CD4-positive, alpha-beta T cell treated with Interferon alpha-2 for 1 hour (primary cell): ENCODE data around the gene NR1H4.
"Not testable (repeated sequence)": the region's sequence is repeated elsewhere in the genome, so short reads cannot be mapped to it uniquely, and the experiment has no call there.

ENCODE experiments used
- DNase-seq, 2 donors: peaks; one replicate each; pipeline ENCODE4 v3.0.0-alpha.2; 2020 to 2022

The NR1H4 gene

DNA sequence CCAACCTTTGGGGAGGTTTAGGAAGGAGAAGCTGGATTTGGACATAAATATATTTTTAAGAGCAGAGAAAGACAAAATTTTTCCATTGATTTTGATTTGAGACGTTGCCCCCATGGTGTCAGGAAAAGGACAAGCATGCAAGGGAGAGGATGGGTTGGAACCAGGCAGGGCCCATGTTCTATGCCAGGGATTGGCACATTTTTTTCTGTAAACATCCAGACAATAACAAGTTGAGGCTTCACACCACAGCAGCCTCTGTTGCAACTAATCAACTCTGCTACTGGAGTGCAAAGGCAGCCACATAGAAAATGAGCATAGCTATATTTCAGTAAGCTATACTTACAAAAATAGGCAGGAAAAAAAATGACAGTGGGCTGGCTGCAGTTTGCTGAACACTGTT, 44.7 kb downstream of the NR1H4 start:
- DNase-seq = no peak

DNA sequence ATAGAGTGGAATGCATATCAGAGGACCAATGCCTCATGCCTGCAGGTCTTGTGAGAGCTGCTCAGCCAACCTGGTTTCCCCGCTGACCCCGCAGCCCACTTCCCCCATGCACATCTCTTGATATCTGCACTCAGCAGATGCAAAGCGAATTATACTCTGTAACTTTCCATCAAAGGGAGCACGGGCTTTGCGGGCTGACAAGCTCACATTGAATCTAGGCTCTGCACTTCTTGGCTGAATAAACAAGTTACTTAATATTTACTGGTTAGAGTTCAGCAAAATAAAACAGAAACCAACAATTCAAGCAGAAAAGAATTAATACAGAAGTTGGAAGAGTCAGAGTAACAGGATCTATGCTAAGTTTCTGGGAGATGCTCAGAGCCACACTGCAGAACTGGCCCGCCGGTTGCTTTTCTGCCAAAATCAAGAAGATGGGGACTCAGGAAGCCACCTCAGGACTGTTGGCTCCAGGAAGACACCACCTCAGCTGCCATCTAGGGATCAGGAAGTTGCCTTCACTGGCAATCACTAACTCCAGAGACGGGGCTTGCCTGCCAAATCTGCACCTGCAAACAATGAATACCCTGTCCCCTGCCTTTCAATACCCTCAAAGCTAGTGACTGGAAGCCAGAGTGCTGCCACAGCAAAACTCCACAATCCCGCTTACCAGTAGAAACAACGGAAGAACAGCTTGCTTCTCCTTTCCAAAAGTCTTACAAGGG, 46.5 kb downstream of the NR1H4 start:
- DNase-seq = no peak

DNA sequence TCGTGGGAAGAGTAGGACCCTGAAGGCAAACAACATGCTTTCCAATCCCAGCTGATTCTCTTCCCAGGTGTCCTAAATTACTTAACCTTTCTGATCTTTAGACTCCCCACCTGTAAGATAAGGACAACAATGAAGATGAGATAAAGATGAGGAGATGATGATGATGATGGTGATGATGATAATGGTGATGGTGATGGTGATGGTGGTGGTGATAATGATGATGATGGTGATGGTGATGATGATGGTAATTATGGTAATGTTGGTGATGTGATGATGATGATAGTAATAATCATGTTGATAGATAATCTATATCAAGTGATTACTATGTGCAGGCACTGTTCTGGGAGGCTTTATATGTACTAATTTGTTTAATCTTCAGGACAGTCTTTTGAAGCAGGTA, 48.3 kb downstream of the NR1H4 start:
- no peak for DNase-seq

DNA sequence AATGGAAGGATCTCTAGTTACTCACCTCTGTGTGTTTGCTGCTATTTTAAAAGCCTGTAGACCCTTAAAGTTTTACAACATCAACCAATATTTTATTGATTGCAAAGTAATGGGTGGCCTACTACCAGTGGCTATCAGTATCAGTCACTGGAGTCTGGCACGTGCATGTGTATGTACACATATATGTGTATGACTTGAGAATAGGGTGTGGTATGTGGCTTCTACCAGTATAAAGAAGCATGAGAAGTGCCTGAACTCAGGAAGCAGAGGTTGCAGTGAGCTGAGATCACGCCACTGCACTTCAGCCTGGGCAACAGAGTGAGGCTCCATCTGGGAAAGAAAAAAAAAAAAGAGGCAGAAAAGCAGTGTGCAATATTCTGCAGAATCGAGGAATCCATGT, 54.4 kb downstream of the NR1H4 start:
- no peak for DNase-seq

DNA sequence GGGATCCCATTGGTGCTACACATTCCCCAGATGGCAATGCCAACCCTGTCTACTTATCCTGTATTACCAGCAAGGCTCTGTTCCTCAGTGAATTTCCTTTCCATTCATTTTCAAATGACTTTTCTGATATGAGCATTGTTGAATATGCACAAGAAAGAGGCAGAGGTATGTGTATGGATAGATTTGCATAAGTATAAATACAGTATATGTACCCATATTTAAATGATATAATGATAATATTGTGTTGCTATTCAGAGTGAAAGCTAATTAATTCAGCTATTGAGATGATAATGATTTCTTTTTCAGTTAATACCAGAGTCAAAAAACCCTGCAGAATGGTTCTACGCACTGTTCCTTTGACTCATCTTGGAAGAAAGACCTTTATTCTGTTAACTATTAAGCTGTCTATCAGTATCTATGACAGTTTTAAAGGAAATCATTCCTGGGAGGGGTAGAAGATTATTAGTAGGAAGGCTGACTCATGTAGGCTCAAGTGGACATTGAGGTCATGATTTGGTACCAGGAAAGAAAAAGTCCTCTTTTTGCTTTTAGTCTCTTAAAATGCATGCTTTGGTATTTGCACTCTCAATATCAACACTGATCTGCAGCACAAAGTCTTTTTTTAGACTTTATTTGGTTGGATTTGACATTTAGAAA, 54.9 kb downstream of the NR1H4 start:
- DNase-seq = no peak

DNA sequence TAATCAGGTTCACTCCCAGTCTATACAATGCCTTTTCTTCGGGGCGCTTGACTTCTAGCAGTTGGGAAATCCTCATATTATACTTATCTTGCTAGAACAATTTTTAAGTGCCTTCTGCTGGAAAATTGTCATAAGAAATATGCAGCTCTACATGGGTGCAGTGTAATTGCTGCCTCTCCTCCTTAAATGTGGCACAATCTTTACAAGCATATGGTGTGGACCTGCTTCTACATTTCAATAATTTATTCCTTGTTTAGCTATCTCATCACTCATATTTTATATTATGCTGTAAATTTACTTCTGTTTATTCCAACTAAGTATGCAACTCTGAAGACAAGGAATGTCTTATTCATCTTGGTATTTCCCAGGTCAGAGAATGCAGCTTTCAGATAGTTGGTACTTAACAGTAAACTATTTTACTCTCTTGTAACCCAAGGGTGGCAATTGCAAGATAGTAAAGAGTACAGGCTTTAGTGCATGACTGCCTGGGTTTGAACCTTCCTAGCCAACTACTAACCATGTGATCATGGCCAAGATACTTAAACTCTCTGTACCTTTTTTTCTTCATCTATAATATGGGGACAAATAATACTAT, 56.2 kb downstream of the NR1H4 start:
- DNase-seq = no peak

DNA sequence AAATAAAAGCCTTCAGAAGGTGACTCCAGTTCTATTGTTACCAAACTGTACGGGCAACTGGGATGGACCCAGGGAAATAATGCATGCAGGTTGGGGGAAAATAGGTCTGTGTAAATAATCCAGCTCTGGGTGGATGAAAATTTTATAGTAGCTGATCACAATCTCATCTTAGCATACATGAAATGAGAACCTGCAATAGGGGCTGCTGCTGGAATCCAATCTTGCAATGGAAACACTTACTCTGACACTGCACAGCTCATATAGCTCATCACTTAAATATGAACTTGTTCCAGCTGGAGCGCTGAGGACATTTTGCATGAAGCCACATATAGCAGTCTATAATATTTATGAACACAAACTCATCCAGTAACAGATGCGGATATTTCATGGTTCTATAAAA, 59.7 kb downstream of the NR1H4 start:
- DNase-seq = no peak

DNA sequence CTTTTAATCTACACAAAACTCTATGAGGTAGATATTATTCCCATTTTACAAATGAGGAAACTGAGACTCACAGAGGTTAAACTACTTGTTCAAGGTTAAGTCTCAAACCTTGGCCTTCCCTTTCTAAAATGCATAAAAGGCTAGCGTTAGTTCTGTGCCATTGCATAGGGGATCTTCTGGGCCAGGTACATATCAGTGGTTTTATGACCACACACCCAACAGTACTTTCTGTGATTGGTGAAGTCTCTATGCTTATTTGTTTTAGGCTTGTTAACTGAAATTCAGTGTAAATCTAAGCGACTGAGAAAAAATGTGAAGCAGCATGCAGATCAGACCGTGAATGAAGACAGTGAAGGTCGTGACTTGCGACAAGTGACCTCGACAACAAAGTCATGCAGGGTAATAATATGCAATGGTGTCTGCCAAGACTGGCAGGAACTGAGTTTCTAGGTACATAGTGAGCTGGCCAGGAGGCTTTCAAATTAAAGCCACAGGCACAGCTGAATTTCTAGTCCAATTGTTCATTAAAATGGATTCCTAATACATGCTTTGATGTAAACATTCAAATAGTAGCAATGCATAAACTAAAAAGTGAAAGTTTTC, 61.1 kb downstream of the NR1H4 start:
- DNase-seq = no peak

DNA sequence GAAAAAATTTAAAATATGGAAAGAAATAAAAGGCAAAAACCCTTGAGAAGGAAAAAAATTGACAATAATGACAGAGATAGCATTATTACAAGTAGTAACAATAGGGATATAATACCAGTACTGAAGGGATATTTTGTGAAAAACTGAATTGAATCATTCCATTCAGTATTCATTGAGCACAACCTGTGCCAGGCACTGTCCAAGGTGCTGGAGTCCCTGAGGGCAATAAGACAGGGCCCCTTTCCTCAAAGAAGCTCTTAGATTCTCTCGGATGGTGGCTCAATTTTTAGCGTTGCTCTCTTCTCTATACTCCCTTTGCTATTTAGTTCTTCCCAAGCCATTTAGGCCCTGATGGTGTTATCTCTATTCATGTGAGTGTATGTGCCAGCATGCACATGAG, 65.5 kb downstream of the NR1H4 start:
- DNase-seq = no peak

DNA sequence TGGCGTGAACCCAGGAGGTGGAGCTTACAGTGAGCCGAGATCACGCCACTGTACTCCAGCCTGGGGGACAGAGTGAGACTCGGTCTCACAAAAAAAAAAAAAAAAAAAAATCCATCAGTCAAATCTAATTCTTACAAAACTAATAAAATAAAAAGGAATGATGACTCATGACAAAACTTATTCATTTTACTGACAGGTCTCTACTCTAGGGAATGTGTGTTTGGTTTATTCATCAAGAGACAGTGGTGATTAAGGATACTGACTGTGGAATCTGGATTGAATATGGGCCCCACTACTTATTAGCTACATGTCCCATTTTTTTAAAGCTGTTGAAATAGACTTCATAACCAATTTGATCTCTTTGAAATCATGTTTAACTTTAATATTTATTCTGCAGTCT, 70.5 kb downstream of the NR1H4 start:
- no peak for DNase-seq

DNA sequence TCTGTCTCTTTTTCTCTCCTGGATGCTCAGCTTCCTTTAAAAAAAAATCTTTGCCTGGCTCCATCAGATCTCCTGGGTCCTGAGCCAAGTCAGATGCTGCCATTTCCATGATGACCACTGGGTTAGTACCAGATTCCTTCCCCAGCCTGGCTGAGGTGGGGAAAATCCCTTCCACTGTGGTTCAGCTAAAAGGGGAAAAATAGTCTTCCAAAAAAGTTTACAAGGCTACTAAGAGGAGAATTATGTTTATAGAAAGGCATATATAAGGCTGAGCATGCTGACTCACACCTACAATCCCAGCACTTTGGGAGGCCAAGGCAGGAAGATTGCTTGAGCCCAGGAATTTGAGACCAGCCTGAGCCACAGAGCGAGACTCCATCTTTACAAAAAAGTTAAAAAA, 71.4 kb downstream of the NR1H4 start:
- no peak for DNase-seq

DNA sequence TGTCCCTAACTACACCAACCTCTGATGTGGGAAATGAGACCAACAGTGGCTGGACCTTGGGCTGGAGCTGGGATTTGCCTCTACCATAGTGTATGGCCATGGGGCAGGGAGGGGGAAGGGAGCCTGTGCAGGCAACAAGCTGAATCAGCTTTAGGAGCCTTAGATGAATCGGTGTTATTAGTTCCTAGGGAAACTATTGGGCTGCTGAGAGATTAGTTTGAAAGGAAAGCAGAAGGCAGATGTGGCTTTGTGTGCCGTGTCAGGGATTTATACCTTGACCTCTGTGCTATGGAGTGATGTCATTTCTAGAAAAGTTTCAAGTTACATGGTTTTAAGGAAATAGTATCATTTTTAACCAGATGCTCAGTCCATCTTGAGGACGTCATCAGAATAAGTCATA, 80.3 kb downstream of the NR1H4 start:
- DNase-seq = no peak

DNA sequence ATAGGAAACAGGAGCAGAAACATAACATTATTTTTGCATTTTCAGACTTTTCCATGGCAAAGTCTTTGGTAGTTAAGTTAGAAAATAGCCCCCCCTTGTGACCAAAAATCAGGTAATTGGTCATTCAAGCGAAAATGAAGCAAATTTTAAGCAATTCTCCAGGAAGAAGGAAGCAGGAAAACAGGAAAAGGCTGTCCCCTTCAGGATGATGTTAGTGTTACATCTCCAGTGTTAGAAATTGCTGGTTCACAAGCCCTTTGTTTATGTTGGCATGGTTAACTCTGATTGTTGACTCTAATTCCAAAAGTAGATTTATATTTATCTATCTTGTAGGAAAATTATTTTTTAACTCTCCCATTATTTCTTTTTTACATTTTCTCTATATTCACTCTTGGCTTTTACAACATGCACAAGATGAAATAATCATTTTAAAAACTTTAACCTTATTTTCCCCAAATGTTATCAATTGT, 81.0 kb downstream of the NR1H4 start:
- DNase-seq = peak in 1 of 2 donors; percentile 38

DNA sequence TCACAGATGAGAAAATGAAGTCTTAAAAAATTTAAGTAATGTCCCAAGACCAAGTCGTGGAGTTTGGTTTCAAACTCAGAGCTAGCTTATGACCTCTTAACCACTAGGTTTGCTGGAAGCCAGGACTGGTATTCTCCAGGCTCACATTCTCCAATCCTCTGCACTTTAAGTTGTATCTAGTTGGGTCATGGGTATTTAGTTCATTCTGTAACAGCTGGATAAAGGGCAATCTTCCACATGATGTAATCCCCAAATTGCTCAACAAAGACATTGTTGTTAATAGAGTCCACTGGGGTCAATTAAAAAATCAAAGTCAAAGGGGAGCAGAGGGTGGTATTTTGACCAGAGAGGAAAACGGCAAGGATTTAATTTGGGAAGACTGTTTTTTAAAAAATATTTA, 82.1 kb downstream of the NR1H4 start:
- no peak for DNase-seq

DNA sequence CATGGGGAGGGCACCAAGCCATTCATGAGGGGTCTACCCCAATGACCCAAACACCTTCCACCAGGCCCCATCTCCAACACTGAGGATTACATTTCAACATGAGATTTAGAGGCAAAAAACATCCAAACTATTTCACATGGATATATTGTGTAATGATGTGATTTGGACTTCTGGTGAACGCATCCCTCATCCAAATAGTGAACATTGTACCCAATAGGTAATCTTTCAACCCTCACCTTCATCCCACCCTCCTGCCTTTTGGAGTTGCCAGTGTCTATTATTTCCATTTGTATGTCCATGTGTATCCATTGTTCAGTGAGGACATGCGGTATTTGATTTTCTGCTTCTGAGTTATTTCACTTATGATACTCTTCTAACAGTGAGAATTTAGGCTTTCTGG, 83.7 kb downstream of the NR1H4 start:
- DNase-seq = no peak

DNA sequence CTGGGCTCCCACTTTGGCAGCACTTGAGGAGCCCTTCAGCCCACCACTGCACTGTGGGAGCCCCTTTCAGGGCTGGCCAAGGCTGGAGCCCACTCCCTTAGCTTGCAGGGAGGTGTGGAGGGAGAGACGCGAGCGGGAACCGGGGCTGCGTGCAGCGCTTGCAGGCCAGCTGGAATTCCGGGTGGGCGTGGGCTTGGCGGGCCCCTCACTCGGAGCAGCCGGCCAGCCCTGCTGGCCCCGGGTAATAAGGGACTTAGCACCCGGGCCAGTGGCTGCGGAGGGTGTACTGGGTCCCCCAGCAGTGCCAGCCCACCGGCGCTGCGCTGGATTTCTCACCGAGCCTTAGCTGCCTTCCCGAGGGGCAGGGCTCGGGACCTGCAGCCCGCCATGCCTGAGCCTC, 85.6 kb downstream of the NR1H4 start:
- DNase-seq = not testable (repeated sequence)

DNA sequence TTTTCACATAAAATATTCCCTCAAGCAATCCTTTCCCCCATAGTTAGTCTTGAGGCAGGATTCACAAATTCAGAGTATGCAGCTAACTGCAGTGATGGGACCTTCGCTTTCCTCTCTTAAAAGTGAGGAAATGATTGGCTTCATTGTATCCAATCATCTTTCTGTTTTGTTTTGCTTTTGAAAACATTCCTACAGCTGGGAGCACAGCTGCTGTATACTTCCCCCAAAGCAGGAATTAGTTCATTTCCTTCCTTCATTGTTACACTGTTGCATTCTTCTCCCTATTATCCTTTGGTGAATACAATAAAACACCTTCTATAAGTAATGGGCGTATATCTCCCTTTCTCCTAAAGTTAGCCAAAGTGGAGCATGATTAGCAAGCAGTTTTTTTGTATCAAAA, 90.4 kb downstream of the NR1H4 start:
- DNase-seq = no peak

DNA sequence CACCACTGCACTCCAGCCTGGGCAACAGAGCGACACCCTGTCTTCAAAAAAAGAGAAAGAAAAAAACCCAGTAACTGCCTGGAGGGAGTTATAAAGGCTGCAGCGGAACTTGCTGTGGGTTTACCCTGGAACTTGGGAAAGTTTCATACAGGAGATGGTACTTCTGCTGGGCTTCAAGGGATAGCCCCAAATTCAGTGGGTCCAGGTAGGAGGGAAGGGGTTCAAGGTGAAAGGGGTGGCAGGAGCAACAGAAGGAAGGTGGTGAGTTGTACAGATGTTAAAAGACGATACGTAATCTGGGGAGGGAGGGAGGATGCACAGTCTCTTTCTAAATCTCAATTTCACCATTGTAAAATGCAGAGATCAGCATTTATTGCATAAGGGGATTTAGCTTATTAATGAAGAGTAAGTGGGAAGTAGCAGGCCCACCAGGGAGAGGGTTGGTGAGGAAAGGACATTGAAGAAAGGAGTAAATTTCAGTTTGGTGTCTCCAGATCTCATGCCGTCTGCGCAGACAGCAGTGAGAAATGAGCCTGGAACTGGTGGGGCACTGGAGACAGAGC, 91.3 kb downstream of the NR1H4 start:
- DNase-seq = no peak

DNA sequence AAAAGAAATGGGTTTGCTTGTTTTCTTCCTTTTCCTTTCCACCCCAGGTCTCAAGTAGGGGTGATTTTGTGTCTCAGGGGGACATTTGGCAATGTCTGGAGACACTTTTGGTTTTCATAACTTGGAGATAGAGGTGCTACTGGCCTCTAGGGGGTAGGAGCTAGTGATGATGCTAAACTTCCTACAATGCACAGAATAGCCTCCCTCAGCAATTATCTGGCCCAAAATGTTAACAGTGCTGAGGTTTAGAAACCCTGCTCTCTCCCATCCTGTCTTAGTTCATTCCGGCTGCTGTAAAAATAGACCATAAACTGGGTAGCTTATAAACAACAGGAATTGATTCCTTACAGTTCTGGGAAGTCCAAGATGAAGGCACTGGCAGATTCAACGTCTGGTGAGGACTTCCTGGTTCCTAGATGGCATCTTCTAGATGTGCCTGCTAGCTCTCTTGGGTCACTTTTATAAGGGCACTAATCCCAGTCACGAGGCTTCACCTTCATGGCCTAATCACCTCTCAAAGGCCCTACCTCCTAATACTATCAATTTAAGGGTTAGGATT, 92.4 kb downstream of the NR1H4 start:
- no peak for DNase-seq

DNA sequence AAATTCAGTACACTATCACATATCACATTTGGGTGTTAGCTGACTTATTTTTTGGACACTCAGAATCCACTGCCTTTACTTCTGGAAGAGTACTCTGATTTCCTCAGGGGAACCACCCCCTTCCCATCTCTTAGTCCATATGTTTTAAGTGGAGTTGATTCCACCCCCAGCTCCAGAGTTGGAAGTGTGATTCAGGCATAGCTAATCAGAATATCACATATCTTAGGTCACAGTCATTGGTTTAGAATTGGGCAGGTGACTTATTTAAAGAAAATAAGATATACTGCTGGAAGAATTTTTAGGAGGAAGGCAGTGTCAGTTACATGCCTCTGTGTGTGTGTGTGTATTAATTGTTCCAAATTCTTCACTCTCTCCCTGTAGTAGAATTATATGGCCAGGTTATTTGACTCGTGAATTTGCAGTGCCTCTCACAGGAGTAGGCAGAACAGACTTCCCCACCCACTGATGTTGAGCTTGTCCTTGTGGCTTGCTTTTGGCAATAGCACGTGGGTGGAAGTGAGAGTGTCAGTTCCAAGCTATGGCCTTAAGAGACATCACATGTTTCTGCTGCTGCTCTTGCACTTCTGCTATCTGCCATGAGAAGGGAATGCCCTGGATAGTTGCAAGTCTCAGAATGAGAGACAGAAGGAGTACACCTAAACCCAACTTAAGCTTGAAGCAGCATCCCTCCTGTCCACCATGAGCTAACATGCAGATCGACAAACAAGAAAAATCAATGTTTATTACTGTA, 93.4 kb downstream of the NR1H4 start:
- DNase-seq = peak; percentile 16 to 19

DNA sequence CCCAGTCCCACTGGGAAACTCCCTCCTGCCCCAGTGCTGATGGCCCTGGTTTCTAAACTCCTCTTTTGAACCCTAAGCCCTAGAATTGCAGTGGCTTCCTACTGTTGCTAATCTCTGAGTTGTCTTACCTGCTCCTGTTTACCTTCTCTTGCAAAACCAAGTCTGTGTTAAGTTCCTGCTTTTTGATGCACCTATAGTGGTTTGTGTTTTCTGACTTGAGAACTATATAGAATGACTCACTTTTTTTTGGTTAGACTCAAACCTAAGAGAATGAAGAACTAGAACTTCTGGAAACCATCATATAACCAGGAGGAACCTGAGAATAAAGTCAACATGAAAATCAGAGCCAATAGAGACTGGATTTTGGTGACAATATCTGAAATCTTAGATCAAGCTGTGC, 94.3 kb downstream of the NR1H4 start:
- DNase-seq = no peak

DNA sequence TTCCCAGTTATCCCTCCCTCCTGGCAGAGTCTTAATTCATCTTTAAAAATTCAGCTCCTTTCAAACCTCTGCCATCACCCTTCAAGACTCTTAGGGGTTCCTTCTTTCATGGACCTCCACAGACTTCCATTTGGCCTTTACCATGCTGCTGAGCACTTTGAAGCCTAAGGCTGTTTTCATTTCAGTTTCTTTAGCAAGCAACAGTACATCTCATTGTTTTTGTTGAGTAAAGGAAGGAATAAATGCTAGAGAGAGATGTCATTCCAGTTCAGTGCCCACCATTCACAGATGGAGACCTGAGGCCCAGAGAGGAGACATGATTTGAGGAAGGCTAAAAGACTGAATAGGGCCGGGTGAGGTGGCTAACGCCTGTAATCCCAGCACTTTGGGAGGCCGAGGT, 98.5 kb downstream of the NR1H4 start:
- DNase-seq = no peak
